Keratinocyte (primary cell): ENCODE results near the gene PLXDC2. TPM values are rescaled to one million over a fixed set of nuclear protein-coding genes. Genes with fewer than 3 reads are reported as not detected.

Experiments
- DNase-seq: peaks from one replicate; pipeline ENCODE4 v3.0.0-alpha.2; 2011; ENCODE audit warnings: low read depth, missing footprints, low spot score
- FAIRE-seq: peaks from 2 replicates; lab custom pipeline; 2011; peaks lifted over from hg19 to GRCh38; lab: Jason Lieb, UNC
- H2AFZ ChIP-seq: 2 replicates; pipeline ENCODE4 v1.6.0; 2012; ENCODE audit warnings: low read length, control low read depth, inconsistent platforms; ENCODE audit not compliant: control insufficient read depth
- H3K27ac ChIP-seq: 2 replicates; pipeline ENCODE4 v1.5.1; 2011; ENCODE audit warnings: low read length; ENCODE audit not compliant: control insufficient read depth, insufficient read depth
- H3K27me3 ChIP-seq: 3 replicates; pipeline ENCODE4 v1.6.0; 2011; ENCODE audit warnings: low read length; ENCODE audit not compliant: control insufficient read depth, insufficient read depth; ENCODE audit errors: extremely low read depth
- H3K36me3 ChIP-seq, 2 experiments: 2 replicates in 1 of 2; 3 replicates in 1 of 2; pipeline ENCODE4 v1.5.1; 2011; ENCODE audit warnings: low read length in 2 of 2, mild to moderate bottlenecking in 1 of 2; ENCODE audit not compliant: control insufficient read depth in 2 of 2, insufficient read depth in 2 of 2; ENCODE audit errors: extremely low read depth in 1 of 2
- H3K4me1 ChIP-seq: 3 replicates; pipeline ENCODE4 v1.5.1; 2011; ENCODE audit warnings: low read length; ENCODE audit not compliant: control insufficient read depth, insufficient read depth; ENCODE audit errors: extremely low read depth
- H3K4me2 ChIP-seq: 3 replicates; pipeline ENCODE4 v1.6.0; 2011; ENCODE audit warnings: low read depth, low read length; ENCODE audit not compliant: control insufficient read depth, insufficient read depth; ENCODE audit errors: extremely low read depth
- H3K4me3 ChIP-seq, 3 experiments: fragments of 200-600 bp in 1 of 3; sonication (generic) in 1 of 3; 2 replicates in 2 of 3; 3 replicates in 1 of 3; pipeline ENCODE4 v1.5.1; 2011 to 2016; ENCODE audit warnings: low read length in 3 of 3, mild to moderate bottlenecking in 3 of 3, control low read depth in 2 of 3, inconsistent platforms in 1 of 3, low read depth in 1 of 3, mixed read lengths in 1 of 3, mixed run types in 1 of 3, moderate library complexity in 1 of 3; ENCODE audit not compliant: control insufficient read depth in 2 of 3, insufficient read depth in 2 of 3; ENCODE audit errors: extremely low read depth in 1 of 3
- H3K79me2 ChIP-seq: 2 replicates; pipeline ENCODE4 v1.6.0; 2012; ENCODE audit warnings: low read length; ENCODE audit not compliant: control insufficient read depth, insufficient read depth
- H3K9ac ChIP-seq: 3 replicates; pipeline ENCODE4 v1.6.0; 2011; ENCODE audit warnings: low read length; ENCODE audit not compliant: control insufficient read depth, insufficient read depth; ENCODE audit errors: extremely low read depth
- H3K9me1 ChIP-seq: 3 replicates; pipeline ENCODE4 v1.6.0; 2011; ENCODE audit warnings: low read length; ENCODE audit not compliant: control insufficient read depth, insufficient read depth; ENCODE audit errors: extremely low read depth
- H3K9me3 ChIP-seq: 2 replicates; pipeline ENCODE4 v1.5.1; 2012; ENCODE audit warnings: low read depth, low read length; ENCODE audit not compliant: control insufficient read depth
- H4K20me1 ChIP-seq: 3 replicates; pipeline ENCODE4 v1.6.0; 2011; ENCODE audit warnings: low read length; ENCODE audit not compliant: control insufficient read depth, insufficient read depth; ENCODE audit errors: extremely low read depth
- EZH2 ChIP-seq: IDR thresholded peaks from one replicate; pipeline ENCODE4 v1.6.1; 2012; ENCODE audit warnings: inconsistent platforms, mild to moderate bottlenecking, low read length, moderate library complexity
- dilution Hi-C: fragments of 300-500 bp; cut with MboI; formaldehyde crosslinking; loops from one replicate; pipeline ENCODE4 v1.7.0; 2020; ENCODE audit warnings: low sequenced_read_pairs; ENCODE audit not compliant: extremely low pct_ligation_motif_present
- polyA plus RNA-seq, 5 experiments: library from polyadenylated mRNA; depleted of rRNA in 3 of 5; stranded (reverse) in 3 of 5; stranded (forward) in 1 of 5; unstranded in 1 of 5; fragments of >200 nt; gene quantifications; 1 replicate in 1 of 5; 2 replicates in 3 of 5; 3 replicates in 1 of 5; pipeline versions ENCODE4 v1.2.1 to v1.2.3, GENCODE V29; 2011 to 2012; ENCODE audit warnings: missing spikeins in 2 of 5, low read depth in 1 of 5, low replicate concordance in 1 of 5
- TF ChIP-seq, protein P1 (sequence below), 3 experiments: IDR thresholded peaks in 1 of 3; conservative IDR thresholded peaks in 1 of 3; optimal IDR thresholded peaks in 1 of 3; 2 replicates in 2 of 3; 3 replicates in 1 of 3; pipeline versions ENCODE3 to v1.5.1; 2011; ENCODE audit warnings: low read length in 3 of 3, mild to moderate bottlenecking in 3 of 3, moderate library complexity in 2 of 3, control low read depth in 1 of 3, inconsistent platforms in 1 of 3; ENCODE audit not compliant: insufficient read depth in 2 of 3; ENCODE audit errors: extremely low read depth in 1 of 3

The PLXDC2 gene
- polyA plus RNA-seq, 1 donor (not counting 4 experiments of a cell fraction or from before 2014, with no cell fraction given): 12.9 TPM

GRCh38 chr10:19979628-19980027 is 163.4 kb downstream of the PLXDC2 start:
- H3K9me3 ChIP-seq: no peaks in the 10 kb centered on the region
- dilution Hi-C loops: no loop called here

GRCh38 chr10:19983880-19984565 is 167.8 kb downstream of the PLXDC2 start:
- no peak overlapping the region for H3K4me2 ChIP-seq
- no peak overlapping the region for H3K4me3 ChIP-seq
- FAIRE-seq: no peak
- H3K9me3 ChIP-seq: no peaks in the 10 kb centered on the region
- H2AFZ ChIP-seq: no peak overlapping the region
- H3K36me3 ChIP-seq: no peaks in the 10 kb centered on the region
- H4K20me1 ChIP-seq: no peaks in the 10 kb centered on the region
- no peaks in the 10 kb centered on the region for H3K79me2 ChIP-seq
- DNase-seq: no peak
- peaks cover 14% of the 10 kb centered on the region for H3K4me1 ChIP-seq
- no peak overlapping the region for H3K9ac ChIP-seq
- no peaks in the 10 kb centered on the region for H3K27me3 ChIP-seq
- TF ChIP-seq EZH2: no peak
- TF ChIP-seq, protein P1, sequence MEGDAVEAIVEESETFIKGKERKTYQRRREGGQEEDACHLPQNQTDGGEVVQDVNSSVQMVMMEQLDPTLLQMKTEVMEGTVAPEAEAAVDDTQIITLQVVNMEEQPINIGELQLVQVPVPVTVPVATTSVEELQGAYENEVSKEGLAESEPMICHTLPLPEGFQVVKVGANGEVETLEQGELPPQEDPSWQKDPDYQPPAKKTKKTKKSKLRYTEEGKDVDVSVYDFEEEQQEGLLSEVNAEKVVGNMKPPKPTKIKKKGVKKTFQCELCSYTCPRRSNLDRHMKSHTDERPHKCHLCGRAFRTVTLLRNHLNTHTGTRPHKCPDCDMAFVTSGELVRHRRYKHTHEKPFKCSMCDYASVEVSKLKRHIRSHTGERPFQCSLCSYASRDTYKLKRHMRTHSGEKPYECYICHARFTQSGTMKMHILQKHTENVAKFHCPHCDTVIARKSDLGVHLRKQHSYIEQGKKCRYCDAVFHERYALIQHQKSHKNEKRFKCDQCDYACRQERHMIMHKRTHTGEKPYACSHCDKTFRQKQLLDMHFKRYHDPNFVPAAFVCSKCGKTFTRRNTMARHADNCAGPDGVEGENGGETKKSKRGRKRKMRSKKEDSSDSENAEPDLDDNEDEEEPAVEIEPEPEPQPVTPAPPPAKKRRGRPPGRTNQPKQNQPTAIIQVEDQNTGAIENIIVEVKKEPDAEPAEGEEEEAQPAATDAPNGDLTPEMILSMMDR (optimal IDR thresholded peaks at IDR 0.05 in 1 of 3, IDR thresholded peaks at IDR 0.05 in 1 of 3, conservative IDR thresholded peaks at IDR 0.05 in 1 of 3; ENCODE audit: extremely low read depth in 1 of 3, insufficient read depth in 2 of 3, low read length in 3 of 3): no peak
- dilution Hi-C loops: no loop called here
- H3K27ac ChIP-seq: no peak overlapping the region
- H3K9me1 ChIP-seq: no peaks in the 10 kb centered on the region

More at GRCh38 chr10:19979628-19980027, 163.4 kb downstream of the PLXDC2 start:
- DNase-seq: no peak
- H3K4me3 ChIP-seq: no peak overlapping the region
- H3K79me2 ChIP-seq: no peaks in the 10 kb centered on the region
- H4K20me1 ChIP-seq: no peaks in the 10 kb centered on the region
- TF ChIP-seq EZH2: no peak
- TF ChIP-seq, protein P1 (optimal IDR thresholded peaks at IDR 0.05 in 1 of 3, IDR thresholded peaks at IDR 0.05 in 1 of 3, conservative IDR thresholded peaks at IDR 0.05 in 1 of 3; ENCODE audit: extremely low read depth in 1 of 3, insufficient read depth in 2 of 3, low read length in 3 of 3): no peak
- peak overlapping the region; percentile 1 for H3K4me2 ChIP-seq
- no peaks in the 10 kb centered on the region for H3K36me3 ChIP-seq
- no peak overlapping the region for H3K27ac ChIP-seq
- no peak overlapping the region for H3K9ac ChIP-seq
- no peak overlapping the region for H2AFZ ChIP-seq
- H3K4me1 ChIP-seq: peaks cover 8% of the 10 kb centered on the region
- FAIRE-seq: no peak
- no peaks in the 10 kb centered on the region for H3K27me3 ChIP-seq
- H3K9me1 ChIP-seq: no peaks in the 10 kb centered on the region
